ENCODE measurements around the gene ODAD2. TPM values are rescaled to one million over a fixed set of nuclear protein-coding genes. Genes with fewer than 3 reads are reported as not detected.

ODAD2 gene
- polyA plus RNA-seq, 1 donor from 2014 or later = not detected

DNA sequence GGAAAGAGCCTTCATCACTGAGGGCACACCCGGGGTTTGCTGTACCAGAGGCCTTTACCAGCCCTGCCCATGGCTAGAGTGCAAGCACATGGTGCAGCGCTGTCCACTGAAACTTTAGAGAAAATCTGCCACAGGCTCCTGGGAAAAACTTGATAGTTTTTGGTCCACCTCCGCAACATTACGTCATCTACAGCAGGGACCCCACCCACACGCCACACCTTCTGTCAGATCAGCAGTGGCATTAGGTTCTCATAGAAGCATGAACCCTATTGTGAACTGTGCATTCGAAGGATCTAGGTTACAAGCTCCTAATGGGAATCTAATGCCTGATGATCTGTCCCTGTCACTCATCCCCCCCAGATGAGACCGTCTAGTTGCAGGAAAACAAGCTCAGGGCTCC is 2.5 kb upstream of the ODAD2 start:
- no peak overlapping the region for H3K4me3 ChIP-seq (ENCODE audit: low read length)
- no peaks in the 10 kb centered on the region for H3K79me2 ChIP-seq (replicated peaks; ENCODE audit: insufficient read depth, low read length)
- no peaks in the 10 kb centered on the region for H4K20me1 ChIP-seq (ENCODE audit: insufficient read depth)
- H3K27ac ChIP-seq (ENCODE audit: low read length) = no peak overlapping the region
- H3K9me3 ChIP-seq (ENCODE audit: low read length) = no peaks in the 10 kb centered on the region
- H3K9me2 ChIP-seq (ENCODE audit: insufficient read depth, low read length) = no peaks in the 10 kb centered on the region
- peaks cover 31% of the 10 kb centered on the region for H3K27me3 ChIP-seq (ENCODE audit: insufficient read depth, low read depth, low read length)
- H3K36me3 ChIP-seq (ENCODE audit: insufficient read depth, low read length) = no peaks in the 10 kb centered on the region
- H3K4me2 ChIP-seq (ENCODE audit: low read length) = no peak overlapping the region
- TF ChIP-seq TAF1 (IDR thresholded peaks at IDR 0.05; ENCODE audit: low read depth) = no peak
- TF ChIP-seq, protein P1, sequence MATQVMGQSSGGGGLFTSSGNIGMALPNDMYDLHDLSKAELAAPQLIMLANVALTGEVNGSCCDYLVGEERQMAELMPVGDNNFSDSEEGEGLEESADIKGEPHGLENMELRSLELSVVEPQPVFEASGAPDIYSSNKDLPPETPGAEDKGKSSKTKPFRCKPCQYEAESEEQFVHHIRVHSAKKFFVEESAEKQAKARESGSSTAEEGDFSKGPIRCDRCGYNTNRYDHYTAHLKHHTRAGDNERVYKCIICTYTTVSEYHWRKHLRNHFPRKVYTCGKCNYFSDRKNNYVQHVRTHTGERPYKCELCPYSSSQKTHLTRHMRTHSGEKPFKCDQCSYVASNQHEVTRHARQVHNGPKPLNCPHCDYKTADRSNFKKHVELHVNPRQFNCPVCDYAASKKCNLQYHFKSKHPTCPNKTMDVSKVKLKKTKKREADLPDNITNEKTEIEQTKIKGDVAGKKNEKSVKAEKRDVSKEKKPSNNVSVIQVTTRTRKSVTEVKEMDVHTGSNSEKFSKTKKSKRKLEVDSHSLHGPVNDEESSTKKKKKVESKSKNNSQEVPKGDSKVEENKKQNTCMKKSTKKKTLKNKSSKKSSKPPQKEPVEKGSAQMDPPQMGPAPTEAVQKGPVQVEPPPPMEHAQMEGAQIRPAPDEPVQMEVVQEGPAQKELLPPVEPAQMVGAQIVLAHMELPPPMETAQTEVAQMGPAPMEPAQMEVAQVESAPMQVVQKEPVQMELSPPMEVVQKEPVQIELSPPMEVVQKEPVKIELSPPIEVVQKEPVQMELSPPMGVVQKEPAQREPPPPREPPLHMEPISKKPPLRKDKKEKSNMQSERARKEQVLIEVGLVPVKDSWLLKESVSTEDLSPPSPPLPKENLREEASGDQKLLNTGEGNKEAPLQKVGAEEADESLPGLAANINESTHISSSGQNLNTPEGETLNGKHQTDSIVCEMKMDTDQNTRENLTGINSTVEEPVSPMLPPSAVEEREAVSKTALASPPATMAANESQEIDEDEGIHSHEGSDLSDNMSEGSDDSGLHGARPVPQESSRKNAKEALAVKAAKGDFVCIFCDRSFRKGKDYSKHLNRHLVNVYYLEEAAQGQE (IDR thresholded peaks at IDR 0.05; ENCODE audit: borderline replicate concordance) = no peak
- no peak overlapping the region for H3K9ac ChIP-seq (ENCODE audit: low read length)
- no peak overlapping the region for H2AFZ ChIP-seq (ENCODE audit: low read depth, low read length)
- no peaks in the 10 kb centered on the region for H3F3A ChIP-seq (ENCODE audit: insufficient read depth, low read length, poor library complexity, severe bottlenecking)

DNA sequence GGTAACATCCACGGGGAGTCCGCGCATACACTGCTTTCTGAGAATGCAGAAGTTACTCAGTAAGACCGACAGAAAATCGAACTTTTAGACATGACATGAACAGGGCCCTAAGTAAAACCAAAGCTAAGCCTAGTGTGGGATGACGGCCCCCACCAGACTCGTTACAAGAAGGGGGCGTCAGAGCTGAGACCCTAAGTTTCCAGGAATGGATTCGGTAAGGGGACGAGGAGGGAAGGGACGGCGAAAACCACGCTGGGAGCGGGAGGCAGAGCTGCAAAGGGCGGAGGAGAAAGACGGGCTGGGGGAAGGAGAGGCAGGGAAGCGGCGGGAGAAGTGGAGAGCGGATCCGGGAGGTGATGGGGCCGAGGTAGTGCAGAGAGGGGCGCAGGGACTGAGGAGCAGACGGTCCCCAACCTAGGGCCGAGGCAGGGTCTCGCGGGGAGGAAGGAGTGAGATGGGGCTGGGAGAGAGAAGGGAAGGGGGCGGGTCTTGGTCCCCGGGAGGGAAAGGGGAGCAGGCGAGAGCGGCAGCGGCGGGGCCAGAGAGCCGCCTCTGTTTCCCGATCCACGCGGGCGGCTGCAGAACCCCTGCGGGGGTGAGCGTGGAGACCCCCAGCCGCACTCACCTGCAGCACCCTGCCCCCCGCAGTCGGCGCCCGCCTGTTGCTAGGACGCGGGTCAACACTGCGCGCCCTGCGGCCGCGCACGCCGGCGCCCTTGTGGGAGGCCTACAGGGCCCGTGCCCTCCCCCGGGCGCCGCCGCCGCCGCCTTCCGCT is 513 bp downstream of the ODAD2 start:
- H3K79me2 ChIP-seq (replicated peaks; ENCODE audit: insufficient read depth, low read length) = no peaks in the 10 kb centered on the region

GRCh38 chr10:27997865-27998177 is 1.1 kb downstream of the ODAD2 start:
- no peak overlapping the region for H3K27ac ChIP-seq (ENCODE audit: low read length)
- H3K4me3 ChIP-seq (ENCODE audit: low read length) = peak overlapping the region; percentile 78
- no peaks in the 10 kb centered on the region for H3K79me2 ChIP-seq (replicated peaks; ENCODE audit: insufficient read depth, low read length)
- peaks cover 34% of the 10 kb centered on the region for H3K27me3 ChIP-seq (ENCODE audit: insufficient read depth, low read depth, low read length)
- H3K9me2 ChIP-seq (ENCODE audit: insufficient read depth, low read length) = no peaks in the 10 kb centered on the region
- no peak overlapping the region for H3K9ac ChIP-seq (ENCODE audit: low read length)
- H4K20me1 ChIP-seq (ENCODE audit: insufficient read depth) = no peaks in the 10 kb centered on the region
- H3K36me3 ChIP-seq (ENCODE audit: insufficient read depth, low read length) = no peaks in the 10 kb centered on the region
- H3K4me2 ChIP-seq (ENCODE audit: low read length) = peak overlapping the region; percentile 82
- no peaks in the 10 kb centered on the region for H3F3A ChIP-seq (ENCODE audit: insufficient read depth, low read length, poor library complexity, severe bottlenecking)
- no peak overlapping the region for H2AFZ ChIP-seq (ENCODE audit: low read depth, low read length)
- no peaks in the 10 kb centered on the region for H3K9me3 ChIP-seq (ENCODE audit: low read length)
- TF ChIP-seq EZH2 (IDR thresholded peaks at IDR 0.05; ENCODE audit: borderline replicate concordance, insufficient read depth, low read length, poor library complexity, severe bottlenecking) = no peak
- no peak for TF ChIP-seq TAF1 (IDR thresholded peaks at IDR 0.05; ENCODE audit: low read depth)
- TF ChIP-seq, protein P1 (IDR thresholded peaks at IDR 0.05; ENCODE audit: borderline replicate concordance) = no peak
- no peak for TF ChIP-seq EP300 (conservative IDR thresholded peaks at IDR 0.05; ENCODE audit: poor library complexity, severe bottlenecking)
- TF ChIP-seq SMC3 (conservative IDR thresholded peaks at IDR 0.05; ENCODE audit: poor library complexity) = no peak
- TF ChIP-seq POLR2AphosphoS5 (IDR thresholded peaks at IDR 0.05) = no peak

More for the DNA sequence above, 513 bp downstream of the ODAD2 start:
- no peaks in the 10 kb centered on the region for H4K20me1 ChIP-seq (ENCODE audit: insufficient read depth)
- no peaks in the 10 kb centered on the region for H3K9me2 ChIP-seq (ENCODE audit: insufficient read depth, low read length)
- H3K9me3 ChIP-seq (ENCODE audit: low read length) = no peaks in the 10 kb centered on the region
- peak overlapping the region; percentile 53 for H3K9ac ChIP-seq (ENCODE audit: low read length)
- H3F3A ChIP-seq (ENCODE audit: insufficient read depth, low read length, poor library complexity, severe bottlenecking) = no peaks in the 10 kb centered on the region
- H3K27me3 ChIP-seq (ENCODE audit: insufficient read depth, low read depth, low read length) = peaks cover 34% of the 10 kb centered on the region
- H3K4me3 ChIP-seq (ENCODE audit: low read length) = peak overlapping the region; percentile 78
- H3K4me2 ChIP-seq (ENCODE audit: low read length) = peak overlapping the region; percentile 82
- H3K27ac ChIP-seq (ENCODE audit: low read length) = no peak overlapping the region
- TF ChIP-seq SMC3 (conservative IDR thresholded peaks at IDR 0.05; ENCODE audit: poor library complexity) = no peak
- TF ChIP-seq, protein P1 (IDR thresholded peaks at IDR 0.05; ENCODE audit: borderline replicate concordance) = no peak
- TF ChIP-seq MXI1 (conservative IDR thresholded peaks at IDR 0.05; ENCODE audit: poor library complexity, severe bottlenecking) = peak; percentile 54
- no peak for TF ChIP-seq EP300 (conservative IDR thresholded peaks at IDR 0.05; ENCODE audit: poor library complexity, severe bottlenecking)
- H3K36me3 ChIP-seq (ENCODE audit: insufficient read depth, low read length) = no peaks in the 10 kb centered on the region
- peak overlapping the region; percentile 38 for H2AFZ ChIP-seq (ENCODE audit: low read depth, low read length)
